ENCODE results near the gene RNF180. TPM values are rescaled to one million over a fixed set of nuclear protein-coding genes. Genes with fewer than 3 reads are reported as not detected.

Gene RNF180
- total and polyA plus RNA-seq, 2 of the 8 experiments (the other 6 are each of a cell fraction or from before 2014, with no cell fraction given) = 0.39 to 2.3 TPM

GRCh38 chr5:64299805-64300204 is 134.2 kb downstream of the RNF180 start:
- Histone ChIP-seq H3K56ac (replicated peaks; ENCODE audit: insufficient read length, low read depth, low read length) (no peak overlapping the region), H3K79me1 (ENCODE audit: low read depth, low read length) (no peaks in the 10 kb centered on the region), H3K4ac (replicated peaks; ENCODE audit: insufficient read length, low read depth, low read length) (no peak overlapping the region), H3K27me3 (replicated peaks in 1 of 4; ENCODE audit: control insufficient read depth in 3 of 4, extremely low read depth in 1 of 4, insufficient read depth in 3 of 4, low read length in 3 of 4) (no peaks in the 10 kb centered on the region), H2BK5ac (ENCODE audit: low read depth, low read length) (no peak overlapping the region), H3K23ac (ENCODE audit: insufficient read length) (no peak overlapping the region), H4K5ac (ENCODE audit: insufficient read length, low read depth, low read length) (no peak overlapping the region), H3K4me3 (ENCODE audit: extremely low read depth in 1 of 4, insufficient read depth in 2 of 4, low read depth in 3 of 4, low read length in 4 of 4) (no peak overlapping the region), H3K9ac (replicated peaks in 1 of 4; ENCODE audit: extremely low read depth in 1 of 4, low read depth in 3 of 4, low read length in 3 of 4) (no peak overlapping the region), H3K14ac (ENCODE audit: insufficient read length) (no peak overlapping the region), H3K18ac (ENCODE audit: extremely low read depth, low read length) (no peak overlapping the region), H2BK12ac (ENCODE audit: low read depth, low read length) (no peak overlapping the region), H3K27ac (ENCODE audit: low read depth, low read length) (no peak overlapping the region), H4K8ac (ENCODE audit: extremely low read depth, insufficient read depth, low read length) (no peak overlapping the region), H2BK120ac (replicated peaks; ENCODE audit: low read depth, low read length) (no peak overlapping the region), H3K23me2 (ENCODE audit: low read depth, low read length) (no peaks in the 10 kb centered on the region), H4K20me1 (replicated peaks in 1 of 2; ENCODE audit: control insufficient read depth in 1 of 2, insufficient read depth in 2 of 2, low read length in 2 of 2) (no peaks in the 10 kb centered on the region), H3K4me1 (replicated peaks in 1 of 4; ENCODE audit: control insufficient read depth in 3 of 4, insufficient read depth in 4 of 4, low read length in 3 of 4) (no peaks in the 10 kb centered on the region), H3K36me3 (ENCODE audit: control insufficient read depth in 2 of 4, insufficient read depth in 4 of 4, low read length in 3 of 4) (no peaks in the 10 kb centered on the region), H3K4me2 (ENCODE audit: insufficient read depth in 1 of 2, low read depth in 2 of 2, low read length in 2 of 2) (no peak overlapping the region), H2AK5ac (ENCODE audit: low read depth, low read length) (no peak overlapping the region), H2BK15ac (ENCODE audit: low read length) (no peak overlapping the region), H3K79me2 (ENCODE audit: control insufficient read depth in 1 of 2, insufficient read depth in 2 of 2, low read length in 2 of 2) (no peaks in the 10 kb centered on the region), H2AFZ (ENCODE audit: low read length) (no peak overlapping the region), H2BK20ac (ENCODE audit: low read length) (no peak overlapping the region), H3K9me3 (ENCODE audit: insufficient read depth in 2 of 2, low read depth in 1 of 2, low read length in 1 of 2) (no peaks in the 10 kb centered on the region), H4K91ac (replicated peaks; ENCODE audit: insufficient read length, low read length) (no peak overlapping the region)
- FAIRE-seq = no peak
- CTCF ChIA-PET (ENCODE audit: partially characterized antibody) = no interaction called here
- POLR2A ChIA-PET (ENCODE audit: partially characterized antibody) = no interaction called here
- 79% methylated on average over 2 of the region's 2 CpGs; no CpG with 5 or more reads in 1 of the 2 experiments for WGBS, 2 experiments (ENCODE audit: extremely low coverage in 1 of 2, insufficient coverage in 1 of 2, insufficient read length in 1 of 2, insufficient replicate concordance in 2 of 2, low coverage in 1 of 2, low lambda C conversion rate in 2 of 2, missing lambda C conversion rate in 1 of 2)
- no peak for DNase-seq (ENCODE audit: low read depth in 1 of 2, low spot score in 2 of 2)
- TF ChIP-seq YY1 (IDR thresholded peaks at IDR 0.05; ENCODE audit: low read depth, low read length) = no peak
- no peak for TF ChIP-seq CTBP2 (IDR thresholded peaks at IDR 0.05; ENCODE audit: borderline replicate concordance, insufficient read depth, insufficient read length, low read length)
- TF ChIP-seq MAX (IDR thresholded peaks at IDR 0.05) = no peak
- TF ChIP-seq BCL11A (IDR thresholded peaks at IDR 0.05; ENCODE audit: low read depth in 2 of 2, low read length in 2 of 2) = no peak
- TF ChIP-seq, protein P1, sequence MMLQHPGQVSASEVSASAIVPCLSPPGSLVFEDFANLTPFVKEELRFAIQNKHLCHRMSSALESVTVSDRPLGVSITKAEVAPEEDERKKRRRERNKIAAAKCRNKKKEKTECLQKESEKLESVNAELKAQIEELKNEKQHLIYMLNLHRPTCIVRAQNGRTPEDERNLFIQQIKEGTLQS (IDR thresholded peaks at IDR 0.05; ENCODE audit: insufficient read depth, low read depth, low read length) = no peak
- TF ChIP-seq TAF1 (IDR thresholded peaks at IDR 0.05; ENCODE audit: low read depth, low read length) = no peak
- TF ChIP-seq RXRA (IDR thresholded peaks at IDR 0.05; ENCODE audit: insufficient read depth, low read depth, low read length) = no peak
- no peak for TF ChIP-seq JUND (IDR thresholded peaks at IDR 0.05; ENCODE audit: low read length)
- no peak for TF ChIP-seq SP4 (IDR thresholded peaks at IDR 0.05; ENCODE audit: low read length)
- TF ChIP-seq CBX5 (IDR thresholded peaks at IDR 0.05; ENCODE audit: low read depth, low read length) = no peak
- TF ChIP-seq RFX5 (IDR thresholded peaks at IDR 0.05; ENCODE audit: borderline replicate concordance, low read depth, low read length) = no peak
- TF ChIP-seq SP2 (IDR thresholded peaks at IDR 0.05; ENCODE audit: low read length) = no peak
- TF ChIP-seq POU5F1 (IDR thresholded peaks at IDR 0.05; ENCODE audit: low read depth, low read length) = no peak
- TF ChIP-seq TCF12 (IDR thresholded peaks at IDR 0.05; ENCODE audit: low read depth, low read length) = no peak
- TF ChIP-seq CBX8 (IDR thresholded peaks at IDR 0.05; ENCODE audit: borderline replicate concordance, low read depth, low read length) = no peak
